ENCODE data around the gene PTPN4. TPM values are rescaled to one million over a fixed set of nuclear protein-coding genes. Genes with fewer than 3 reads are reported as not detected.

The PTPN4 gene
- total and polyA plus RNA-seq, 2 donors from 2014 or later = 7.4 to 46.4 TPM

- DNase-seq (no peak), FAIRE-seq (no peak)
- H3K27me3 ChIP-seq (ENCODE audit: control insufficient read depth, insufficient read depth, low read length) = no peaks in the 10 kb centered on the region
- peaks cover 0 to 3% (median 0%) of the 10 kb centered on the region in 3 donors for H3K4me1 ChIP-seq (ENCODE audit: control insufficient read depth in 2 of 3, insufficient read depth in 2 of 3, low read depth in 1 of 3, low read length in 3 of 3)
- H3K27ac ChIP-seq (ENCODE audit: low read depth in 2 of 2, low read length in 2 of 2) = no peak overlapping the region
- H3K9ac ChIP-seq (ENCODE audit: low read length in 3 of 3) = no peak overlapping the region
- TF ChIP-seq, protein P1, sequence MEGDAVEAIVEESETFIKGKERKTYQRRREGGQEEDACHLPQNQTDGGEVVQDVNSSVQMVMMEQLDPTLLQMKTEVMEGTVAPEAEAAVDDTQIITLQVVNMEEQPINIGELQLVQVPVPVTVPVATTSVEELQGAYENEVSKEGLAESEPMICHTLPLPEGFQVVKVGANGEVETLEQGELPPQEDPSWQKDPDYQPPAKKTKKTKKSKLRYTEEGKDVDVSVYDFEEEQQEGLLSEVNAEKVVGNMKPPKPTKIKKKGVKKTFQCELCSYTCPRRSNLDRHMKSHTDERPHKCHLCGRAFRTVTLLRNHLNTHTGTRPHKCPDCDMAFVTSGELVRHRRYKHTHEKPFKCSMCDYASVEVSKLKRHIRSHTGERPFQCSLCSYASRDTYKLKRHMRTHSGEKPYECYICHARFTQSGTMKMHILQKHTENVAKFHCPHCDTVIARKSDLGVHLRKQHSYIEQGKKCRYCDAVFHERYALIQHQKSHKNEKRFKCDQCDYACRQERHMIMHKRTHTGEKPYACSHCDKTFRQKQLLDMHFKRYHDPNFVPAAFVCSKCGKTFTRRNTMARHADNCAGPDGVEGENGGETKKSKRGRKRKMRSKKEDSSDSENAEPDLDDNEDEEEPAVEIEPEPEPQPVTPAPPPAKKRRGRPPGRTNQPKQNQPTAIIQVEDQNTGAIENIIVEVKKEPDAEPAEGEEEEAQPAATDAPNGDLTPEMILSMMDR (IDR thresholded peaks at IDR 0.05; ENCODE audit: borderline replicate concordance, extremely low read depth, insufficient read depth) = no peak
- peaks cover 0 to 15% (median 3%) of the 10 kb centered on the region in 3 donors for H3K9me3 ChIP-seq (ENCODE audit: control insufficient read depth in 2 of 3, insufficient read depth in 1 of 3, low read length in 3 of 3)
- H3K36me3 ChIP-seq (ENCODE audit: control insufficient read depth in 2 of 3, insufficient read depth in 3 of 3, low read length in 3 of 3) = no peaks in the 10 kb centered on the region
- H3K4me3 ChIP-seq (ENCODE audit: low read length in 3 of 3) = no peak overlapping the region
- intact Hi-C loops (cut with DNase I) = no loop called here
These were observed 29.0 kb downstream of the PTPN4 start for GRCh38 chr2:119788752-119789151.

DNA sequence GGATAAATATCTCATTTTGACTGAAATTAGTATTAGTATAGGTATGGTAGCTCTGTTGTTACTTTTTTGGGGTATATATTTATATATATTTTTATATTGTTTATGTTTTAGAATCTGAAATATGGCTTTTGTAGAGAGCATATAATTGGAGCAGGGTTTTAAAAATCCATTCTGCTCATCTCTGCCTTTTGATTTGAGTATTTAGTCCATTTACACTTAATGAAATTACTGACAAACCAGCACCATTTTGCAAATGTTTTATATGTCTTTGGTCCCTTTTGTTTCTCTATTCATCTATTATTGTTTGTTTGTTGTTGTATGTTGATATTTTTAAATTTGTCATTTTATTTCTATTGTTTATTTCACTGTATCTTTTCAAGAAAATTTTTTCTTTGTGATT lies 30.7 kb downstream of the PTPN4 start:
- intact Hi-C loops (cut with DNase I) = no loop called here
- Histone ChIP-seq H3K4me3 (ENCODE audit: low read length in 3 of 3) (no peak overlapping the region), H3K9me3 (ENCODE audit: control insufficient read depth in 2 of 3, insufficient read depth in 1 of 3, low read length in 3 of 3) (peaks cover 0 to 18% (median 3%) of the 10 kb centered on the region in 3 donors), H3K4me1 (ENCODE audit: control insufficient read depth in 2 of 3, insufficient read depth in 2 of 3, low read depth in 1 of 3, low read length in 3 of 3) (peaks cover 0 to 3% (median 0%) of the 10 kb centered on the region in 3 donors), H3K27ac (ENCODE audit: low read depth in 2 of 2, low read length in 2 of 2) (no peak overlapping the region), H3K36me3 (ENCODE audit: control insufficient read depth in 2 of 3, insufficient read depth in 3 of 3, low read length in 3 of 3) (peaks cover 0 to 2% (median 0%) of the 10 kb centered on the region in 3 donors), H3K27me3 (ENCODE audit: control insufficient read depth, insufficient read depth, low read length) (no peaks in the 10 kb centered on the region), H3K9ac (ENCODE audit: low read length in 3 of 3) (no peak overlapping the region)
- TF ChIP-seq, protein P1 (IDR thresholded peaks at IDR 0.05; ENCODE audit: borderline replicate concordance, extremely low read depth, insufficient read depth) = no peak
- FAIRE-seq (no peak), DNase-seq (no peak)

DNA sequence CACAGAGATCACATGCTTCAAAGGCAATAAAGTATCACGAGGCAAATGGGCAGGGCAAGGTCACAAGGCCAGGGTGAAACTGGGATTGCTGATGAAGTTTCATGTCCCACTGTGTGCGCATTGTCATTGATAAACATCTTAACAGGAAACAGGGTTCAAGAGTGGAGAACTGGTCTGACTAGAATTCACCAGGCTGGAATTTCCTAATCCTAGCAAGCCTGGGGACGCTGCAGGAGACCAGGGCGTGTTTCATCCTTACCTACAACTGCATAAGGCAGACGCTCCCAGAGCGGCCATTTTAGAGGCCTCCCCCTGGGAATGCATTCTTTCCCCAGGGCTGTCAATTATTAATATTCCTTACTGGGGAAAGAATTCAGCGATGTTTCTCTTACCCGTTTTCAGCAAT lies 33.2 kb downstream of the PTPN4 start:
- TF ChIP-seq, protein P1 (IDR thresholded peaks at IDR 0.05; ENCODE audit: borderline replicate concordance, extremely low read depth, insufficient read depth) = no peak
- peaks cover 0 to 2% (median 0%) of the 10 kb centered on the region in 3 donors for H3K36me3 ChIP-seq (ENCODE audit: control insufficient read depth in 2 of 3, insufficient read depth in 3 of 3, low read length in 3 of 3)
- no peak overlapping the region for H3K4me3 ChIP-seq (ENCODE audit: low read length in 3 of 3)
- H3K4me1 ChIP-seq (ENCODE audit: control insufficient read depth in 2 of 3, insufficient read depth in 2 of 3, low read depth in 1 of 3, low read length in 3 of 3) = no peaks in the 10 kb centered on the region
- peaks cover 0 to 18% (median 3%) of the 10 kb centered on the region in 3 donors for H3K9me3 ChIP-seq (ENCODE audit: control insufficient read depth in 2 of 3, insufficient read depth in 1 of 3, low read length in 3 of 3)
- no peak overlapping the region for H3K9ac ChIP-seq (ENCODE audit: low read length in 3 of 3)
- no peaks in the 10 kb centered on the region for H3K27me3 ChIP-seq (ENCODE audit: control insufficient read depth, insufficient read depth, low read length)
- FAIRE-seq (no peak), DNase-seq (no peak)
- H3K27ac ChIP-seq (ENCODE audit: low read depth in 2 of 2, low read length in 2 of 2) = no peak overlapping the region
- intact Hi-C loops (cut with DNase I) = no loop called here

GRCh38 chr2:119794237-119794636 lies 34.5 kb downstream of the PTPN4 start:
- DNase-seq (no peak), FAIRE-seq (no peak)
- Histone ChIP-seq H3K27me3 (ENCODE audit: control insufficient read depth, insufficient read depth, low read length) (no peaks in the 10 kb centered on the region), H3K9me3 (ENCODE audit: control insufficient read depth in 2 of 3, insufficient read depth in 1 of 3, low read length in 3 of 3) (peaks cover 0 to 18% (median 3%) of the 10 kb centered on the region in 3 donors), H3K36me3 (ENCODE audit: control insufficient read depth in 2 of 3, insufficient read depth in 3 of 3, low read length in 3 of 3) (peaks cover 0 to 2% (median 0%) of the 10 kb centered on the region in 3 donors), H3K9ac (ENCODE audit: low read length in 3 of 3) (no peak overlapping the region), H3K27ac (ENCODE audit: low read depth in 2 of 2, low read length in 2 of 2) (no peak overlapping the region), H3K4me1 (ENCODE audit: control insufficient read depth in 2 of 3, insufficient read depth in 2 of 3, low read depth in 1 of 3, low read length in 3 of 3) (no peaks in the 10 kb centered on the region), H3K4me3 (ENCODE audit: low read length in 3 of 3) (no peak overlapping the region)
- intact Hi-C loops (cut with DNase I) = no loop called here
- TF ChIP-seq, protein P1 (IDR thresholded peaks at IDR 0.05; ENCODE audit: borderline replicate concordance, extremely low read depth, insufficient read depth) = no peak

All from kidney (tissue), 14 donors.